ENCODE results near the gene CZIB.
"Not testable (repeated sequence)": the region's sequence is repeated elsewhere in the genome, so short reads cannot be mapped to it uniquely, and the experiment has no call there.

CZIB gene

GRCh38 chr1:53189061-53189460 lies 31.4 kb downstream of the CZIB start:
- no peak for DNase-seq (ENCODE audit: low read depth in 2 of 2)

DNA sequence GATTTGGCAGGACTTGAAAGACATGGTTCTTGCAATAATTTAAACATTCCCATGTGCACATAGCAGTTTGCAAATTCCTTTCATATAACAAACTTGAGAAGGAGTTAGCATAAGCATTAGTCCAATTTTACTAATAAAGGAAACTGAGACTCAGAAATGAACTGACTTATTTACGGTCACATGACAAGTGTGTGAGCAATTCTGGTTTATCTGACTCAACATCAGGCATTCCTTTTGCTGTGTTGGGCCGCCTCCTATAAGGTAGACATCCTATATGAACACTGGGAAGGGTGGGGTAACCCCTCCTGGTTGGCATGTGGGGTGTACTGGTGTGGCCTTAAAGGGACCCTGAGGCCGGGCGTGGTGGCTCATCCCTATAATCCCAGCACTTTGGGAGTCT lies 32.3 kb downstream of the CZIB start:
- DNase-seq (ENCODE audit: low read depth in 2 of 2): no peak

DNA sequence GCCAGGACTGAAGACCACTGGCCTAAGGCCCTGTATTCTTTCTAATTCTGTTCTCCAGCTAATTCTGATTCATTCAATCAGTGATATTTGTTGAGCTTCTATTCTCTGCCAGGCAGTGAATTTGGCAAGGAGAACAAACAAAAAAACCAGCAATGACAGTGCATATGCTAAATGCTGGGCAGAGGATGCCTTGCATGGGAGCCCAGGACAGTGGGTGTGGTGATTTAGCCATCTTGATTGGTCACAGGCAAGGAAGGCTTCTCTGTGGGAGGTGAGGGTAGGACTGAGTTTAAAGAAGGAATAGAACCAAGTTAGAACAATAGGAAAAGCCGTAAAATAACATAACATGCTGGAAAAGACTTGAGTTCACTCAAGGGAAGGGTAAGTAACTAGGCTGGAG lies 33.0 kb downstream of the CZIB start:
- no peak for DNase-seq (ENCODE audit: low read depth in 2 of 2)

DNA sequence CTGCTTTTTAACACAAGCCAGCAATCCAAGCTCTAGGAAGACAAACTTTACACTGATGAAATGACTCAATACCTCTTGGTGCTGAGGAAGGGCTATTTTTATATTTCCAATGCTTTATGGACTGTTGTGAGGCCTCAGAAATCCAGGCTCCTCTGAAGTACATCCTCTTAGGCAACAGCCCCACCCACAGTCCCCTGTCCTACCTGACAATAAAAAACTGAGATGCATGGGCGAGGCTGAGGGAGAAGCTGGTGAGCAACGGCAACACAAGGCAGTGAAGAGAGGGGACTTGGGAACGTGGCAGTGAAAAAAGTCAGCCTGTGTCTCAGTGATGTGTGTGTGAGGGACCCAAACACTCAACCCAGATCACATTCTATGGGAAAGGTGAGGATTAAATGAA lies 33.9 kb downstream of the CZIB start:
- DNase-seq (ENCODE audit: low read depth in 2 of 2): no peak

GRCh38 chr1:53185955-53186297 lies 34.5 kb downstream of the CZIB start:
- DNase-seq (ENCODE audit: low read depth in 2 of 2): not testable (repeated sequence)

- DNase-seq (ENCODE audit: low read depth in 2 of 2): no peak
Measured at GRCh38 chr1:53183095-53183990, 37.1 kb downstream of the CZIB start.

GRCh38 chr1:53182716-53183094 lies 37.7 kb downstream of the CZIB start:
- no peak for DNase-seq (ENCODE audit: low read depth in 2 of 2)

DNA sequence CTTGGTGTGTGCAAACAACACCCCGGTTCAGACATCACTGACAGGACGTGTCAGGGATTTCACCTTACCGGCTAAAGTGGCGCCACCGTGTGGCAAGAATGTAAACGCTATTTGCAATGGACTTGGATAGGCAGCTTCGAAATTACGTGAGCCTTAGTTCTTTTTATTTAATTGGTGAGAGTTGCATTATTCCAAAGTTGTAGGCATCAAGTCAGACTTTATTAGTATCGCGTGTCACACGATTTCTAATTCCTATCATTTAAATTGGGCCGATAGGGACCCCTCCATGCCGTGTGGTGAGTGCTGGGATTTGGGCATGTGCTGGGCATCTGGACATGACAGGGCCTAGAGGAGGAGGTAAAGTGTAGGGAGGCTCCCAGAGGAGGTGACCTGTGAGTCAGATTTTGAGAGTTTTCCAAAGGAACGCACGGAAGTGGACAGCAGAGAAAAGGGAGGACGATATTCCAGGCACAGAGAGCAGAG lies 38.3 kb downstream of the CZIB start:
- peak; percentile 56 to 88 for DNase-seq (ENCODE audit: low read depth in 2 of 2)

GRCh38 chr1:53180951-53181350 lies 39.5 kb downstream of the CZIB start:
- no peak for DNase-seq (ENCODE audit: low read depth in 2 of 2)

- DNase-seq (ENCODE audit: low read depth in 2 of 2): no peak
Measured at GRCh38 chr1:53180226-53180625, 40.2 kb downstream of the CZIB start.

DNA sequence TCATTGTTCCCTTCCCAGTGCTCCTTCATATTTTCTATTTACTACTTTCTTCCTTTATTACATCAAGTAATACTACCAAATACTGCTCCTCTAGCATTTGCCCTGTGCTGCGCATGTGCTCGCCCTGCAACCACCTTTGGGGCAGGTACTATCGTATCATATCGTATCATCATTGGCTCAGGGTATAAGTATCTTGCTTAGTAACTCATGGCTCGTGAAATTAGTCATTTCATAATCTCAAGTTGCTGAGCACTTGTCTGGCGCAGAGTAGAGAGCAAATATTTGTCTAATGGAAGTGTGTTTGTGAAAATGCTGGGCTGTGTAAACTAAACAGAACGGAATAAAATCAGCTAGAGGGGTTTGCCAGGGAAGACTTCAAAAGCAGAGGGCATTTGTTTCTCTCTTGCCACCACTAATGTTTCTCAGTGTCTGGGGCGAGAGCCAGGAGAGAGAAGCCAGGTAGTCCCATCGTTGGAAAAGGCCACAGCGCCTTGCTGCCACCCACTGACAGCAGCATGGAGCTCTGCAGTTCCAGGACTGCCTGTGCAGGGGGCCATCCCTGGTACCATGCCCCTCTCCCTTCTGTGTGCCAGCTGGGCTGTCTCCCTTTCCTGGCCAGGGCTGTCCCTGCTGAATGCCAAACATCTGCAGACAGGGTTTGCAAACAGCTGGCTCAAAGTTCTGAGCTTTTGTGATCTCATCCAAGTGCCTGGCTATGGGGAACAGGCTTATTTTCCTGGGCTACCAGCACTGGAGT lies 43.8 kb downstream of the CZIB start:
- no peak for DNase-seq (ENCODE audit: low read depth in 2 of 2)

- DNase-seq (ENCODE audit: low read depth in 2 of 2): no peak
Measured at GRCh38 chr1:53174971-53175913, 45.2 kb downstream of the CZIB start.

- no peak for DNase-seq (ENCODE audit: low read depth in 2 of 2)
Measured at GRCh38 chr1:53172426-53173128, 47.9 kb downstream of the CZIB start.

DNA sequence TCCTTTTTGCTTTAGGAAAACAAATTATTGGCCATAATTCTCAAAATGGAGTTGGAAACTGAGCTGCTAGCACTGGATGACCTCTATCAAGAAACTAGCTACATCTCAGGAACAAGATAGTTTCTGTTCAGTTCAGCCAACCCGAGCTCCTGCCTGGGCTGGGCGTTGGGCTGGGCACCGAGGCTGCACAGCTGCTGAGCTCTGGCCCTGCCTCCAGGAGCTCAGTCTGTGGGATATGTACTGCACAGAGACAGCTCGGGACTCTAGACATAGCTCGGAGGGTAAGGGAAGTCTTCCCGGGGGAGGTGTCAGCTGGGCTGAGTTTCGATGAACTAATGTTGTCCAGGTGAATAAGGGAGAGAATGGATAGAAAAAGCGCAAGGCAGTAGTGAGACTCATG lies 53.5 kb downstream of the CZIB start:
- DNase-seq (ENCODE audit: low read depth in 2 of 2): no peak

- no peak for DNase-seq (ENCODE audit: low read depth in 2 of 2)
Measured at GRCh38 chr1:53166366-53166765, 54.1 kb downstream of the CZIB start.

GRCh38 chr1:53165408-53165961 lies 54.9 kb downstream of the CZIB start:
- no peak for DNase-seq (ENCODE audit: low read depth in 2 of 2)
